Measurements from ENCODE around the gene ZNF462. TPM values are rescaled to one million over a fixed set of nuclear protein-coding genes. Genes with fewer than 3 reads are reported as not detected.

The ZNF462 gene
- total RNA-seq, 4 donors from 2014 or later: 9.3 to 13.3 (median 11.4) TPM

- H3K36me3 ChIP-seq: no peaks in the 10 kb centered on the region
- in situ Hi-C loops (cut with MboI; ENCODE audit: low sequenced_read_pairs in 4 of 4): no loop called here
- no peak overlapping the region for H3K4me3 ChIP-seq
- TF ChIP-seq CTCF (IDR thresholded peaks at IDR 0.05 in 4 of 5, conservative IDR thresholded peaks at IDR 0.05 in 1 of 5) (no peak), POLR2A (IDR thresholded peaks at IDR 0.05) (no peak)
- H3K9me3 ChIP-seq: no peaks in the 10 kb centered on the region
- ATAC-seq (no peak), DNase-seq (no peak)
- H3K4me1 ChIP-seq: peaks cover 42% of the 10 kb centered on the region in 2 donors
- no peaks in the 10 kb centered on the region for H3K27me3 ChIP-seq
- intact Hi-C loops (cut with DNase I; ENCODE audit: low total_unique reads): no loop called here
- no peak overlapping the region for H3K27ac ChIP-seq
Observed at GRCh38 chr9:106960258-106960657, 97.3 kb downstream of the ZNF462 start.

GRCh38 chr9:106961623-106962022 is 98.7 kb downstream of the ZNF462 start:
- Histone ChIP-seq H3K4me1 (peaks cover 37 to 40% of the 10 kb centered on the region in 2 donors), H3K27ac (peak overlapping the region; percentile 36 to 70 (median 61)), H3K36me3 (no peaks in the 10 kb centered on the region), H3K9me3 (no peaks in the 10 kb centered on the region), H3K27me3 (no peaks in the 10 kb centered on the region), H3K4me3 (no peak overlapping the region)
- no peak for ATAC-seq
- in situ Hi-C loops (cut with MboI; ENCODE audit: low sequenced_read_pairs in 4 of 4) (no loop called here), intact Hi-C loops (cut with DNase I; ENCODE audit: low total_unique reads) (no loop called here)
- DNase-seq: no peak
- TF ChIP-seq CTCF (IDR thresholded peaks at IDR 0.05 in 4 of 5, conservative IDR thresholded peaks at IDR 0.05 in 1 of 5): no peak
- TF ChIP-seq POLR2A (IDR thresholded peaks at IDR 0.05): no peak

- ATAC-seq: no peak
- H3K9me3 ChIP-seq: no peaks in the 10 kb centered on the region
- intact Hi-C loops (cut with DNase I; ENCODE audit: low total_unique reads) (no loop called here), in situ Hi-C loops (cut with MboI; ENCODE audit: low sequenced_read_pairs in 4 of 4) (no loop called here)
- H3K4me1 ChIP-seq: peaks cover 32 to 37% of the 10 kb centered on the region in 2 donors
- no peak overlapping the region for H3K4me3 ChIP-seq
- no peaks in the 10 kb centered on the region for H3K27me3 ChIP-seq
- peak overlapping the region; percentile 36 to 70 (median 61) for H3K27ac ChIP-seq
- TF ChIP-seq POLR2A (IDR thresholded peaks at IDR 0.05) (no peak), CTCF (IDR thresholded peaks at IDR 0.05 in 4 of 5, conservative IDR thresholded peaks at IDR 0.05 in 1 of 5) (peak in 1 of 5 experiments; percentile 23)
- DNase-seq: no peak
- H3K36me3 ChIP-seq: no peaks in the 10 kb centered on the region
Observed at GRCh38 chr9:106962122-106962521, 99.2 kb downstream of the ZNF462 start.

- Histone ChIP-seq H3K36me3 (no peaks in the 10 kb centered on the region), H3K27me3 (no peaks in the 10 kb centered on the region), H3K4me3 (no peak overlapping the region), H3K9me3 (no peaks in the 10 kb centered on the region), H3K27ac (peak overlapping the region; percentile 51 to 70 (median 61)), H3K4me1 (peaks cover 31 to 37% of the 10 kb centered on the region in 2 donors)
- intact Hi-C loops (cut with DNase I; ENCODE audit: low total_unique reads) (no loop called here), in situ Hi-C loops (cut with MboI; ENCODE audit: low sequenced_read_pairs in 4 of 4) (no loop called here)
- TF ChIP-seq CTCF (IDR thresholded peaks at IDR 0.05 in 4 of 5, conservative IDR thresholded peaks at IDR 0.05 in 1 of 5) (no peak), POLR2A (IDR thresholded peaks at IDR 0.05) (no peak)
- DNase-seq: no peak
- ATAC-seq: peak; percentile 40 to 55
Observed at GRCh38 chr9:106962615-106963363, 99.8 kb downstream of the ZNF462 start.

Data from gastrocnemius medialis (tissue), 4 donors.